GM21528 (cell line): ENCODE results near the gene SDSL.

ENCODE experiments used
- ATAC-seq: cut with Tn5 transposase; IDR thresholded peaks from one replicate; pipeline ENCODE4 v1.9.1; 2021; ENCODE audit warnings: mild to moderate bottlenecking, moderate library complexity; ENCODE audit not compliant: unreplicated experiment, low FRiP score

Gene SDSL, protein sequence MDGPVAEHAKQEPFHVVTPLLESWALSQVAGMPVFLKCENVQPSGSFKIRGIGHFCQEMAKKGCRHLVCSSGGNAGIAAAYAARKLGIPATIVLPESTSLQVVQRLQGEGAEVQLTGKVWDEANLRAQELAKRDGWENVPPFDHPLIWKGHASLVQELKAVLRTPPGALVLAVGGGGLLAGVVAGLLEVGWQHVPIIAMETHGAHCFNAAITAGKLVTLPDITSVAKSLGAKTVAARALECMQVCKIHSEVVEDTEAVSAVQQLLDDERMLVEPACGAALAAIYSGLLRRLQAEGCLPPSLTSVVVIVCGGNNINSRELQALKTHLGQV

DNA sequence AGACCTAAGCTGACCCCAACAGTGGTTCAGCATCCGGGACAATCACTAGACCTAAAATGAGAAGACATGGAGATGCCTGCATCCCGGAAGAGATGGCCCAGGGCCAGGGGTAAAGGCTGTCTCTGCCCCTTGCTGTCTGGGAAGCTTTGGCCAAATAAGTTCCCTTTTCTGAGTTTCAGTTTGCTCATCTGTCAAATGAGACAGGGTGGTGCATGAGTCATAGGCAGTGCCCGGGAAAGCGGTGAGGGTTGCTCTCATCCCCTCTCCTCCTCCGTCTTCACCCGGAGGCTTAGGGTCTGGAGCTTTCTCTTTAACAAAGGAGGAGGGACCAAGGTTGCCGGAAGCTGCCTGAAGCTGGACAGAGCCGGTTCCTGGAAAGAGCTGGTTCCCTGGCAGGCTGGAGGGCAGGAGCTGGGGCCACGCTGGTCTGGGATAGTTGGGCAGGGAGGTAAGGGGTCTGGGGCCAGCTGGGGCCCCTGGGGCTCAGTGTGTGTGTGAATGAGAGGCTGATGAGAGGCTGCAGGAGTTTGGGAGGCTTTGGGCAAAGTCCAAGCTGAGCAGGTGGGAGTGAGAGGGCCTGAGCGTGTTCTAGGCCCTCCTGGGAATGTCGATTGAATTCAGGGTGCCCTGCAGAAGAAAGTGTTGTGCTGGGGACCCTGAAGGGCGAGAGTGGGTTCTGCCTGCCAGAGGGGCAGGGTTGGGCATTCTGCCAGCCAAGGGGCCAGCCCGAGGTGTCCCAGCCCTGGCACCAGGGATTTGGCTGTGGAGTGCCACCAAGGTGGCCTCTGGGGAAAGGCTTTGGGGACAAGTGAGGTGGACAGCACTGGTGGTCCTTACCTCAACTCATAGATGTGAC lies at the start of gene SDSL:
TSS of gene SDSL (plus strand) at position 351 of the 856 bp plus-strand sequence. CDS start 5,603 bp downstream, outside the sequence.
- peak; percentile 86 for ATAC-seq

DNA sequence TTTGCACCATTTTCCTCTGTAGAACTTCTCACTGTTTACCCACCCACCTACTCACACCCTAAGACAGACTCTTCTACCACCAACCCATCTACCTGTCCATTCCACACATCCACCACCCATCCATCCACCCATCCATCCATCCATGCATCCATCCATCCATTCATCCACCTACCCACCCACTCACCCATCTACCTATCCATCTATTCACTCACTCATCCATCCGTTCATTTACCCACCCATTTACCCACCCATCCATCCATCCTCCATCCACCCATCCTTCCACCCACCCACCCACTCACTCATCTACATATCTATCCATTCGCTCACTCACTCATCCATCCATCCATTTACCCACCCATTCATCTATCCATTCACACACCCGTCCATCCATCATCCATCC lies 48.7 kb upstream of the SDSL start:
- no peak for ATAC-seq

DNA sequence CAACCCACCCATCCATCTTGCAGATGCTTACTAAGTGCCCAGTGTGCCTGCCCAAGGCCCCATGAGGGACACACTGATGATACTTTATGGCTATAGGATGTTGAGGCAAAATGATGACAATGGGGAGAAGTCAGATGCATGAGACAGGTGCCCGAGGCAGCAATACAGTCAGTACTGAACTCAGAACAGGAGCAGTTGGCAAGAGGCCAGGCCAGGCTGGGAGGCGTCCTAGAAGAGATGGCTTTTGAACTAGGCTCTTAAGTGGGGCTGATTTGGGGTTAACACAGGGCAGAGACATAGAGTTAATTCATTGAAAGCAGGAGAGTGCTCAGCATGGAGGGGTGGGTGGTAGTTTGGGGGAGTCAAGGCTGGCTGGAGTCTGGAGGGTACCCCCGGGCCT lies 48.2 kb upstream of the SDSL start:
- ATAC-seq, result no peak

DNA sequence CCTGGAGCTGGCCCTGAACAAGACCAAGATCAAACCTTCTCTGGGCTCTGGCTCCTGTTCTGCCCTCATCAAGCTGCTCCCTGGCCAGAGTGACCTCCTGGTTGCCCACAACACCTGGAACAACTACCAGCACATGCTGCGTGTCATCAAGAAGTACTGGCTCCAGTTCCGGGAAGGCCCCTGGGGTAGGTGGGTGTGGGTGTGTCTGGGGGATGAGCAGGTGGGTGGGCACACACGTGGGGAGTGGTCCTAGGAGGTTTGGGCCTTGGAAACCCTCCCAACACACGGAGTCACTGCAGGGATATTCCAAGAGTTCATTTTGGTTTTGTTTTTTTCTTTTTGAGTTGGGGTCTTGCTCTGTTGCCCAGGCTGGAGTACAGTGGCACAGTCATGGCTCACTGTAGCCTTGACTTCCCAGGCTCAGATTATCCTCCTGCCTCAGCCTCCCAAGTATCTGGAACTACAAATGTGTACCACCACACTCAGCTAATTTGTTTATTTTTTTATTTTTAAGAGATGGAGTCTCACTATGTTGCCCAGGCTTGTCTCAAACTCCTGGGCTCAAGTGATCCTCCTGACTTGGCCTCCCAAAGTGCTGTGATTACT lies 47.3 kb upstream of the SDSL start:
- no peak for ATAC-seq

DNA sequence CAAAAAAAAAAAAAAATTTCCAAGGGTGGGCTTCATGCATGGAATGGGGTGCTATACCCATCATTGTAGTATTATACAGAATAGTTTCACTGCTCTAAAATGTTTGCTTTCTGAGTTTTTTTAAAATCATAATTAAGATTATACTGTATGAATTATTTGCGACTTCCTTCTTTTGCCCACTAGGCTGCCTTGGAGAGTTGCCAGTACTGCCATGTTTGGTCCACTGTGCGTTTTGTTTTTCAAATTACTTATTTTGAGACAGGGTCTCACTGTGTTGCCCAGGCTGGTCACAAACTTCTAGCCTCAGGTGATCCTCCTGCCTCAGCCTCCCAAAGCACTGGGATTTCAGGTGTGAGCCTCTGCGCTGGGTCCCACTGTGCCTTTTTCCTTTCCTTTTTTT lies 43.9 kb upstream of the SDSL start:
- no peak for ATAC-seq

DNA sequence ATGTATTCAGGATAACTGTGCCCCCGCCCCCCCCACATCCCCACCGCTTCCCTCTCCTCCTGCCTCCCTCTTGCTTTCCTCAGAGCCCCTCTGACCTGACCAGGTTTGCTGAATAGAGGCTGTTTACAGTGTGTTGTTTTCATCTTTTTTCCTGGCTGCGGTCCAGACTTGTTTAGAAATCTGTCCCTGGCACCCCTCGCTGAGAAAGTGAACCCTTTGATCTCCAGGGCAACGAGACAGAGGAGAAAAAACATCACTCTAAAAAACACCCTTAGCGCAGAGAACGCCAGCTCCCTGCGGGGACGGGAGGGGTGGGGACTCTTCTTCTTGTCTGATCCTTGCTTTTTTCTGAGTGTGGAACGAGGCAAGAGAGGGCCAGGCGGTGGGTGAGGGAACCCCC lies 41.0 kb upstream of the SDSL start:
- no peak for ATAC-seq

DNA sequence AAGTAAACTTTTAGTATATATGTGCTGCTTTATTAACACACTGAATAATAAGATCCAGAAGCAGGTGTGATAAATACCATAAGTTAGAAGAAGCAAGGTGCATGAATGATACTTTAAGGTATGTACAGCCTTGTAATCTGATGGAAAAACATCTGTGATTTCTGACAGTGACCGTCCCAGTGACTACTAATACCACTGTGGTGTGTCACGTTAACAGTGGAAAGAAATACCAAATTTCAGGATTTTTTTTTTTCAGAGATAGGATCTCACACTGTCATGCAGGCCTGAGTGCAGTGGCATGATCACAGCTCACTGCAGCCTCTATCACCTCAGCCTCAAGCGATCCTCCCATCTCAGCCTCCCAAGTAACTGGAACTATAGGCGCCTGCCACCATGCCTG lies 40.0 kb upstream of the SDSL start:
- no peak for ATAC-seq

DNA sequence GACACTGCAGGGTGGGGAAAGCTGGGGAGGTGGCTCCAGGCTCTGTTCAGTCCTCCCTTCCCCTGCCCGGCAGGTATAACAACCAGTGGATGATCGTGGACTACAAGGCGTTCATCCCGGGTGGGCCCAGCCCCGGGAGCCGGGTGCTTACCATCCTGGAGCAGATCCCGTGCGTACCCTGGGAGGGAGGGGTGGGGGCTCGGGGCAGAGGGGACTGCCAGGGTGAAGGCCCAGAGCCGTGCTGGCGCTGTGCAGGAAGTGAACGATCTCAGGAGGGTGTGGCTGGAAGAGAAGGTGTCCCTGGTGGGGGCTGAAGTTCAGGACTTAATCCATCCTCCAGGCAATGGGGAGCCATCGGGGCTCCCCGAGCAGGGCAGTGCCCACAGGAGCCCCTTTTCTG lies 37.4 kb upstream of the SDSL start:
- no peak for ATAC-seq

DNA sequence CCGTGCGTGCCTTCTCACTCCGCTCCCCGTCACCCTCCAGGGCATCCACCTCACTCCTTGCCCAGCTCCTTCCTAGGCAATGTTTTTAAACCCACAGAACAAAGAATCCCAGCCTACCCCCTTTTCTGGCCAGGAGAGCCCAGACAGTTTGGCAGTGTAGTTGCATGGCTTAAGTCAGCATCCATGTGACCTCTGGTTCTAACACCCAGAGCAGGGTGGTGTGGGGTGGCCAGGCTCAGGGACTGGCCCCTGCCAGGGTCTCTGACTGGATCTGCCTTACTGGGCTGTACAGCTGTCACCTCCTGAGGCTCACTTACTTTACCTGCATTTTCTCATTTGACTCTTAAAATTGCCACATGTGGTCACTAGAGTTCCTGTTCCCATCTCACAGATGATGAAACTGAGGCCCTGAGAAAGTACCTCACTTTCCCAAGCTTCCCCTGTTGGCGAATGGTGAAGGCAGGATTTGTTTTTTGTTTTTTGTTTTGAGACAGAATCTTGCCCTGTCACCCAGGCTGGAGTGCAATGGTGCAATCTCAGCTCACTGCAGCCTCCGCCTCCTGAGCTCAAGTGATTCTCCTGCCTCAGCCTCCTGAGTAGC lies 36.8 kb upstream of the SDSL start:
- ATAC-seq, result no peak

DNA sequence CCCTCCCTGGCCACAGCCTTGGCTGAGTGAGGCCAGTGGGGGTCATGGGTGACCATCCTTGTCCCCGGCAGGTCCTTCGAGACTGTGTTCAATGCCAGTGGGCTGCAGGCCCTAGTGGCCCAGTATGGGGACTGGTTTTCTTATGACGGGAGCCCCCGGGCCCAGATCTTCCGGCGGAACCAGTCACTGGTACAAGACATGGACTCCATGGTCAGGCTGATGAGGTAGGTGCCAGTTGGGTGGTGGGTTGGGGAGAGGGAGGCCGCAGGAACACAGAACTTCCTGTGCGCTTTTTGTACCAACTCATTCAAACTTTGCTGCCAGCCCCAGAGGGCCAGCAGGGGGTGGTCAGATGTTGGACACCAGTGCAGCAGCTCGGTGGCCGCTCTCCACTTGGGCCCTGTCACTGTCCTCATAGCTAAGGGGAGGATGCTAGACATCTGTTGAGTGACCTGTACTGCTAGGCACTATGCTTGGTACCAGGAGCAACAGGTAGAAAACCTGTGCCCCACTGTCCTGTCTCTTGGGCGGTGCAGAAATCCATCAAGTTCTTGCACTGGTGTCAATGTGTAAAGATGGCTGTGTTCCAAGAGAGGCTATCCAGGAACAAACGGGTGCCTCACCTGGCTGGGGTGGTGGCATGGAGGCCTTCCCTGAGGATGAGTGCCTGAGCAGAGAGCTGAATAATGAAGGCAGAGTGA lies 35.2 kb upstream of the SDSL start:
- no peak for ATAC-seq

DNA sequence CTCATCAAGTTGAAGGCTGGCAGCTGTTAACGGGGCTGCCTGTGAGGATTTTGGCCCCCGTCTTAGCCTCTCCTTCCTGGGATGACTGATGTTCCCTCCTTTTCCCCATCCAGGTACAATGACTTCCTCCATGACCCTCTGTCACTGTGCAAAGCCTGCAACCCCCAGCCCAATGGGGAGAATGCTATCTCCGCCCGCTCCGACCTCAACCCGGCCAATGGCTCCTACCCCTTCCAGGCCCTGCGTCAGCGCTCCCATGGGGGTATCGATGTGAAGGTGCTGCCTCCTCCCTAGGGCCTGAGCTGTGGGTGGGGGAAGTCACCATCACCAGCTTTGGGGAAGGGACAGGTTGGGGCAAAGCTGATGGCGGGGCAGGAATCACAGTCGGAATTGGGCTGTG lies 34.5 kb upstream of the SDSL start:
- ATAC-seq, result no peak

DNA sequence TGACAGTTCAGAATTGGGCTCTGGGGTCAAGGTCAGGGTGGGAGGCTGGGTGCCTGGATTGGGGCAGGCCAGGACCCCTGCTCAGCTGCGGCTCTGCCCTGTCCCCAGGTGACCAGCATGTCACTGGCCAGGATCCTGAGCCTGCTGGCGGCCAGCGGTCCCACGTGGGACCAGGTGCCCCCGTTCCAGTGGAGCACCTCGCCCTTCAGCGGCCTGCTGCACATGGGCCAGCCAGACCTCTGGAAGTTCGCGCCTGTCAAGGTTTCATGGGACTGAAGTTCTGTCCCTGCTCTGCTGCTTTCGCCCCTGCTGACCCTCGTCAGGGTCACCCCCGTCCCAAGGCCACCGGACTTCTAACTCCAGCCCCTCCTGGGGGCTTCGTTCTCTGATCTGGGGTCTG lies 33.8 kb upstream of the SDSL start:
- no peak for ATAC-seq

DNA sequence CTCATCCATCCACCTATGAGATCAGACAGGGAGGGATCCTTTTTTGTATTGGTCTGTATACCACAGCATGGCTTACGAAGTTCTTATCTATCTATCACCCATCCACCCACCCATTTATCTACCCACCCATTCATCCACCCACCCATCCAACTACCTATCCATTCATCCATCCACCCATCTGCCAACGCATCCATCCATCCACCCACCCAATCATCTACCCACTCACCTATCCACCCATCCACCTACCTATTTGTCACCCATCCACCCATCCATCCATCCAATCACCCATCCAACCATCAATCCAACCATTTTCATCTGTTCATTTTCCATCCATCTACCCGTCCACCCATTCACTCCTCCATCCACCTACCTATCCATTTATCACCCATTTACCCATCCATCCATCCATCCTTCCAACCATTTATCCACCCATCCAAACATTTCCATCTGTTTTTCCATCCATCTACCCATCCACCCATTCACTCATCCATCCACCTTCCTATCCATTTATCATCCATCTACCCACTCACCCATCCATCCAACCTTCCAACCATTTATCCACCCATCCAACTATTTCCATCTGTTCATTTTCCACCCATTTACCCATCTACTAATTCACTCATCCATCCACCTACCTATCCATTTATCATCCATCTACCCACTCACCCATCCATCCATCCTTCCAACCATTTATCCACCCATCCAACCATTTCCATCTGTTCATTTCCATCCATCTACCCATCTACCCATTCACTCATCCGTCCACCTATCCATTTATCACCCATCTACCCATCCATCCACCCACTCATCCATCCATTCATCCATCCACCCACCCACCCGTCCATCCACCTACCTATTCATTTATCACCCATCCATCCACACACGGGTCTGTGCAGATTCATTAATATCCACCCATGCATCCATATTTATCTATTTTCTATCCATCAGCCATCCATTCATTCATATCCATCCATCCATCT lies 31.8 kb upstream of the SDSL start:
- ATAC-seq, result no peak

DNA sequence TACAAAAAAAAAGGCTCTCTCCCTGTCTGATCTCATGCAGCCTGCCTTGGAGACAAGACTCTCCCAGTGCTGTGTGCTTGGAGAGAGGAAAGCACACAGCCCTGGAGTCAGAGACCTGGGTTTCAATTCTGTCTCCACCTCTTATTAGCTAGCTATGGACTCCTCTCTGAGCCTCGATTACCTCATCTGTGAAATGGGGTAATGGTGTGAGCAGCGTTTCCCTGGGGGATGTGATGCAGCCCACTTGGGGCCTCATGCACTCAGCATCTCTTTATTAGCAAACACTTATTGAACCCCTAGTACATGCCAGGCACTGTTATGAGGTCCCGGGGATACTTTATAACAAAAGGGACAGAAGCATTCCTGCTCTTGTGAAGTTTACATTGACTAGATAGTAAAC lies 31.0 kb upstream of the SDSL start:
- ATAC-seq, result no peak

DNA sequence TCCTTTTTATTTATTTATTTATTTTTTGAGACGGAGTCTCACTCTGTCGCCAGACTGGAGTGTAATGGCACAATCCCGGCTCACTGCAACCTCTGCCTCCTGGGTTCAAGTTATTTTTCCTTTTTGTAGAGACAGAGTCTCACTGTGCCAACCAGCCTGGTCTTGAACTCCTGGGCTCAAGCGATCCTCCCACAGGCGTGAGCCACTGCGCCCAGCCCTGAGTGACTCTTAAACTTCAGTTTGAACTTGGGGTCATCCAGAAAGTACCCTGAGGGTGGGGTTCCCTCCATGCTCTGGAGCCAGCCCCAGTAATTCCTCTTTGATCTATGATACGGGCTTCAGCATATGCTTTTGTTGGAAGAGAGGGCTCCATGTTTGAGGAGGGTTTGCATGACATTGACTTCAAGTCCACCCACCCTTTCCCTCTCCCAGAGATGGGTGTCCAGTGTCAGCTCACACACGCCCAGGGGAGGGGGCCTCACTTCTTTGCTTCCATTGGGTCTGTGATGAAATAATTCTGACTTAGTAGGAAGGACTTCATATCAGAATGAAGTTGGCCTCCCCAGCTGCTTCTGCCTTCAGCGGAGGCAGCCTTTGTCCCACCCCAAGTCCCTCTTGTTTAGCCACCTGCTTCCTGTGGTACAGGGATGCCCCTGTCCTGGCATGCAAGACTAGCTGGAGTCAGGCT lies 30.4 kb upstream of the SDSL start:
- no peak for ATAC-seq

DNA sequence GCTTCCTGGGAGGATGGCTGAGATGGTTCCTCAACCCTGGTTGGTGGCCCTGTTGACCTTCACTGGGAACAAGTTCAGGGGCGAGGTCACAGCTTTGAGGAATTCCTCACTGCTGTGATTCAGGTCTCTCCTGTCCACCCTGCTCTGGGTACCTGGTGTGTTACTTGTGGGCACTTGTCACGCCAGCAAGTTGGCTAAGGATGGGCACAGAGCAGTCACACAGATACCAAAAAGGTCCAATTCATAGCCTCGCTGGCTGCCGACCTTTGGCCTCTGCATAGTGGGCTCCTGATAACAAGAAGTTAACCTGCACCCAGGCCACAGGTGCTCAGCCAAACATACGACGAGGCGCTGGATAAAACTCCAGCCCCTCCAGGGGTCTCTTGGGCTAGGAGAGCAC lies 29.7 kb upstream of the SDSL start:
- no peak for ATAC-seq

DNA sequence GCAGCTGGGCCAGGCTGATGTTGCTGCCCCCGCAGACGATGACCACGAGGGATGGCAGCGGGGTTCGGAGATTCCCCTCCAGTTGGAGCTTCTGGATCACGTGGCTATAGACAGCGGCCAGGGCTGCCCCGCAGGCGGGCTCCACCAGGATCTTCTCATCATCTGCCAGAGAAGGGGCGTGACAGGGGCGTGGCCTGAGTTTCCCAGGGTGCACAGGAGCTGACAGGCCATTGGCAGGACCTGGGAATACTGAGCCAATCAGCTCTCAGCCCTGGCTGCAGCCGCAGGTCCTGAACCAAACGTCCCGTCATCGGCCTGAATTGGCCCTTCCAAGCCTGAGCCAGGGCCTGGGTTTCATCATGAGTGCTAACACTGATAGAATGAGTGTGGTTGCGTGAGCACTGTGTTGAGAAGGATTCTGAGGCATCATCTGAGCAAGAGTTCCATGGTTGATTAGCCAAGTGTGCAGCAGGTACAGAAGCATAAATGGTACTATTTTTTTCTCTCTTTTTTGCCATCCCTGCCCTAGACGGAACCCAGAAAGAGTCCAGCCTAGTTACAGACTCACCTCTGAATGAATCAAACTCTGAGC lies 29.1 kb upstream of the SDSL start:
- ATAC-seq, result no peak

DNA sequence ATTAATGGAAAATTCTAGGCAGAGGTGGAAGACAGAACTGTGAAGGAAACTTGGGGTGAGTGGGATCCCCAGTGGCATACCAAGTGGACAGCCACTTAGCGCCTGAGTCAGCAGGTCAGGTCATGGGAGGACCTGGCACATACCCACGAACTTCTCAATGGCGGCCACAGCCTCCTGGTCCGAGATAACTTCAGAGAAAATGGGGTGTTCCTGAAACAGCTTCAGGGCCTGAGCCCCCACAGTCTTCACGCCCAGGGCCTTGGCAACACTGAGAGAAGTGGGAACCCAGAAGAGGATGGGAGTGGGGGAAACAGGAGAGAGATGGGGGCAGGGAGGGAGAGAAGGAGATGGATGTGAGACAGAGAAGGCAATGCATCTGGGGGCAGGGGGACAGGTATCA lies 28.4 kb upstream of the SDSL start:
- ATAC-seq, result no peak
